Fibroblast of lung (primary cell): Measurements from ENCODE around the gene LRRC3C. TPM values are rescaled to one million over a fixed set of nuclear protein-coding genes. Genes with fewer than 3 reads are reported as not detected.

Source experiments
- DNase-seq, 2 donors: peaks; one replicate each; pipeline versions ENCODE4 v3.0.0 to v3.0.0-alpha.2; 2010; ENCODE audit warnings: low read depth in 2 of 2
- H2AFZ ChIP-seq: 2 replicates; pipeline ENCODE4 v1.5.1; 2012; ENCODE audit warnings: low read length, control low read depth, inconsistent platforms
- H3K27ac ChIP-seq: 2 replicates; pipeline ENCODE4 v1.5.1; 2011; ENCODE audit warnings: low read length, control low read depth; ENCODE audit not compliant: insufficient read depth
- H3K27me3 ChIP-seq: 2 replicates; pipeline ENCODE4 v1.5.1; 2011; ENCODE audit warnings: mild to moderate bottlenecking, low read length; ENCODE audit not compliant: control insufficient read depth, insufficient read depth
- H3K36me3 ChIP-seq: 2 replicates; pipeline ENCODE4 v1.5.1; 2011; ENCODE audit warnings: low read length; ENCODE audit not compliant: control insufficient read depth, insufficient read depth
- H3K4me1 ChIP-seq: 2 replicates; pipeline ENCODE4 v1.5.1; 2011; ENCODE audit warnings: low read length; ENCODE audit not compliant: control insufficient read depth, insufficient read depth; ENCODE audit errors: extremely low read depth
- H3K4me2 ChIP-seq: 2 replicates; pipeline ENCODE4 v1.5.1; 2011; ENCODE audit warnings: low read length, control low read depth; ENCODE audit not compliant: insufficient read depth; ENCODE audit errors: extremely low read depth
- H3K4me3 ChIP-seq, 4 experiments: fragments of 200-600 bp in 1 of 4; sonication (generic) in 1 of 4; replicated peaks in 1 of 4; 2 replicates each; pipeline ENCODE4 v1.5.1; 2011 to 2016; ENCODE audit warnings: low read length in 4 of 4, low read depth in 3 of 4, mild to moderate bottlenecking in 3 of 4, control low read depth in 2 of 4, inconsistent platforms in 1 of 4, mixed read lengths in 1 of 4; ENCODE audit not compliant: insufficient read depth in 1 of 4; ENCODE audit errors: control extremely low read depth in 1 of 4
- H3K79me2 ChIP-seq: 2 replicates; pipeline ENCODE4 v1.5.1; 2012; ENCODE audit warnings: mild to moderate bottlenecking, low read length, inconsistent platforms; ENCODE audit not compliant: control insufficient read depth, insufficient read depth
- H3K9ac ChIP-seq: 2 replicates; pipeline ENCODE4 v1.5.1; 2011; ENCODE audit warnings: mild to moderate bottlenecking, low read length, control low read depth; ENCODE audit not compliant: insufficient read depth
- H3K9me3 ChIP-seq: 2 replicates; pipeline ENCODE4 v1.5.1; 2012; ENCODE audit warnings: low read depth, low read length; ENCODE audit not compliant: control insufficient read depth, insufficient read depth
- H4K20me1 ChIP-seq: 2 replicates; pipeline ENCODE4 v1.5.1; 2011; ENCODE audit warnings: low read length; ENCODE audit not compliant: control insufficient read depth, insufficient read depth; ENCODE audit errors: extremely low read depth
- CTCF ChIP-seq, 2 donors: IDR thresholded peaks in 1 of 2; conservative IDR thresholded peaks in 1 of 2; 1 replicate in 1 of 2; 2 replicates in 1 of 2; pipeline ENCODE4 v1.5.1; 2011 to 2012; ENCODE audit warnings: low read length in 2 of 2, control low read depth in 1 of 2, inconsistent platforms in 1 of 2, low read depth in 1 of 2, mild to moderate bottlenecking in 1 of 2
- EZH2 ChIP-seq: IDR thresholded peaks from 2 replicates; pipeline ENCODE4 v1.5.1; 2012; ENCODE audit warnings: low read length, control low read depth, mild to moderate bottlenecking; ENCODE audit errors: missing control alignments
- polyA plus RNA-seq, 2 donors: library from polyadenylated mRNA; depleted of rRNA in 1 of 2; stranded (reverse) in 1 of 2; unstranded in 1 of 2; fragments of >200 nt; gene quantifications; 2 replicates each; pipeline ENCODE4 v1.2.1, GENCODE V29; 2011 to 2012; ENCODE audit warnings: missing spikeins in 1 of 2
- total RNA-seq: library from RNA; depleted of rRNA; stranded (reverse); fragments of >200 nt; gene quantifications from 2 replicates; pipeline ENCODE4 v1.2.1, GENCODE V29; 2014

LRRC3C gene
- total and polyA plus RNA-seq, 2 donors (not counting 1 experiment from before 2014, with no cell fraction given): not detected

GRCh38 chr17:39950871-39951348 is 23.4 kb downstream of the LRRC3C start:
- H2AFZ ChIP-seq: no peak overlapping the region
- H3K4me2 ChIP-seq: no peak overlapping the region
- peaks cover 4% of the 10 kb centered on the region for H3K4me1 ChIP-seq
- peak in 1 of 2 donors; percentile 12 for DNase-seq
- no peaks in the 10 kb centered on the region for H3K79me2 ChIP-seq
- no peaks in the 10 kb centered on the region for H3K9me3 ChIP-seq
- H3K9ac ChIP-seq: no peak overlapping the region
- H3K27ac ChIP-seq: no peak overlapping the region
- H3K4me3 ChIP-seq: no peak overlapping the region
- no peaks in the 10 kb centered on the region for H4K20me1 ChIP-seq
- TF ChIP-seq EZH2: no peak
- no peak for TF ChIP-seq CTCF (conservative IDR thresholded peaks at IDR 0.05 in 1 of 2, IDR thresholded peaks at IDR 0.05 in 1 of 2; ENCODE audit: low read depth in 1 of 2, low read length in 2 of 2)
- H3K36me3 ChIP-seq: no peaks in the 10 kb centered on the region
- H3K27me3 ChIP-seq: peaks cover 3% of the 10 kb centered on the region

- Histone ChIP-seq H3K27me3 (peaks cover 3% of the 10 kb centered on the region), H3K79me2 (no peaks in the 10 kb centered on the region), H3K9me3 (no peaks in the 10 kb centered on the region), H2AFZ (peak overlapping the region; percentile 77), H3K27ac (no peak overlapping the region), H4K20me1 (no peaks in the 10 kb centered on the region), H3K4me3 (peak overlapping the region; percentile 19 to 53 (median 28)), H3K4me1 (peaks cover 4% of the 10 kb centered on the region), H3K36me3 (no peaks in the 10 kb centered on the region), H3K4me2 (peak overlapping the region; percentile 77), H3K9ac (peak overlapping the region; percentile 37)
- DNase-seq: no peak
- TF ChIP-seq CTCF (conservative IDR thresholded peaks at IDR 0.05 in 1 of 2, IDR thresholded peaks at IDR 0.05 in 1 of 2; ENCODE audit: low read depth in 1 of 2, low read length in 2 of 2) (no peak), EZH2 (no peak)
These were observed 24.6 kb downstream of the LRRC3C start for GRCh38 chr17:39951924-39952679.

GRCh38 chr17:39952680-39953470 is 25.3 kb downstream of the LRRC3C start:
- H3K4me3 ChIP-seq: peak overlapping the region; percentile 19 to 53 (median 38)
- DNase-seq: peak; percentile 95 to 96
- H3K79me2 ChIP-seq: no peaks in the 10 kb centered on the region
- H3K27ac ChIP-seq: no peak overlapping the region
- H3K36me3 ChIP-seq: no peaks in the 10 kb centered on the region
- peaks cover 4% of the 10 kb centered on the region for H3K4me1 ChIP-seq
- H3K9ac ChIP-seq: peak overlapping the region; percentile 37
- no peak for TF ChIP-seq EZH2
- no peak for TF ChIP-seq CTCF (conservative IDR thresholded peaks at IDR 0.05 in 1 of 2, IDR thresholded peaks at IDR 0.05 in 1 of 2; ENCODE audit: low read depth in 1 of 2, low read length in 2 of 2)
- peaks cover 3% of the 10 kb centered on the region for H3K27me3 ChIP-seq
- H3K4me2 ChIP-seq: peak overlapping the region; percentile 79
- no peaks in the 10 kb centered on the region for H3K9me3 ChIP-seq
- H4K20me1 ChIP-seq: no peaks in the 10 kb centered on the region
- peak overlapping the region; percentile 88 for H2AFZ ChIP-seq
